Keratinocyte (primary cell): ENCODE measurements around the gene AGER. TPM values are rescaled to one million over a fixed set of nuclear protein-coding genes. Genes with fewer than 3 reads are reported as not detected.

Experiments used
- DNase-seq: peaks from one replicate; pipeline ENCODE4 v3.0.0-alpha.2; 2011; ENCODE audit warnings: low read depth, missing footprints, low spot score
- FAIRE-seq: peaks from 2 replicates; lab custom pipeline; 2011; peaks lifted over from hg19 to GRCh38; lab: Jason Lieb, UNC
- H2AFZ ChIP-seq: 2 replicates; pipeline ENCODE4 v1.6.0; 2012; ENCODE audit warnings: low read length, control low read depth, inconsistent platforms; ENCODE audit not compliant: control insufficient read depth
- H3K27ac ChIP-seq: 2 replicates; pipeline ENCODE4 v1.5.1; 2011; ENCODE audit warnings: low read length; ENCODE audit not compliant: control insufficient read depth, insufficient read depth
- H3K27me3 ChIP-seq: 3 replicates; pipeline ENCODE4 v1.6.0; 2011; ENCODE audit warnings: low read length; ENCODE audit not compliant: control insufficient read depth, insufficient read depth; ENCODE audit errors: extremely low read depth
- H3K36me3 ChIP-seq, 2 experiments: 2 replicates in 1 of 2; 3 replicates in 1 of 2; pipeline ENCODE4 v1.5.1; 2011; ENCODE audit warnings: low read length in 2 of 2, mild to moderate bottlenecking in 1 of 2; ENCODE audit not compliant: control insufficient read depth in 2 of 2, insufficient read depth in 2 of 2; ENCODE audit errors: extremely low read depth in 1 of 2
- H3K4me1 ChIP-seq: 3 replicates; pipeline ENCODE4 v1.5.1; 2011; ENCODE audit warnings: low read length; ENCODE audit not compliant: control insufficient read depth, insufficient read depth; ENCODE audit errors: extremely low read depth
- H3K4me2 ChIP-seq: 3 replicates; pipeline ENCODE4 v1.6.0; 2011; ENCODE audit warnings: low read depth, low read length; ENCODE audit not compliant: control insufficient read depth, insufficient read depth; ENCODE audit errors: extremely low read depth
- H3K4me3 ChIP-seq, 3 experiments: fragments of 200-600 bp in 1 of 3; sonication (generic) in 1 of 3; 2 replicates in 2 of 3; 3 replicates in 1 of 3; pipeline ENCODE4 v1.5.1; 2011 to 2016; ENCODE audit warnings: low read length in 3 of 3, mild to moderate bottlenecking in 3 of 3, control low read depth in 2 of 3, inconsistent platforms in 1 of 3, low read depth in 1 of 3, mixed read lengths in 1 of 3, mixed run types in 1 of 3, moderate library complexity in 1 of 3; ENCODE audit not compliant: control insufficient read depth in 2 of 3, insufficient read depth in 2 of 3; ENCODE audit errors: extremely low read depth in 1 of 3
- H3K79me2 ChIP-seq: 2 replicates; pipeline ENCODE4 v1.6.0; 2012; ENCODE audit warnings: low read length; ENCODE audit not compliant: control insufficient read depth, insufficient read depth
- H3K9ac ChIP-seq: 3 replicates; pipeline ENCODE4 v1.6.0; 2011; ENCODE audit warnings: low read length; ENCODE audit not compliant: control insufficient read depth, insufficient read depth; ENCODE audit errors: extremely low read depth
- H3K9me1 ChIP-seq: 3 replicates; pipeline ENCODE4 v1.6.0; 2011; ENCODE audit warnings: low read length; ENCODE audit not compliant: control insufficient read depth, insufficient read depth; ENCODE audit errors: extremely low read depth
- H3K9me3 ChIP-seq: 2 replicates; pipeline ENCODE4 v1.5.1; 2012; ENCODE audit warnings: low read depth, low read length; ENCODE audit not compliant: control insufficient read depth
- H4K20me1 ChIP-seq: 3 replicates; pipeline ENCODE4 v1.6.0; 2011; ENCODE audit warnings: low read length; ENCODE audit not compliant: control insufficient read depth, insufficient read depth; ENCODE audit errors: extremely low read depth
- EZH2 ChIP-seq: IDR thresholded peaks from one replicate; pipeline ENCODE4 v1.6.1; 2012; ENCODE audit warnings: inconsistent platforms, mild to moderate bottlenecking, low read length, moderate library complexity
- dilution Hi-C: fragments of 300-500 bp; cut with MboI; formaldehyde crosslinking; loops from one replicate; pipeline ENCODE4 v1.7.0; 2020; ENCODE audit warnings: low sequenced_read_pairs; ENCODE audit not compliant: extremely low pct_ligation_motif_present
- polyA plus RNA-seq, 5 experiments: library from polyadenylated mRNA; depleted of rRNA in 3 of 5; stranded (reverse) in 3 of 5; stranded (forward) in 1 of 5; unstranded in 1 of 5; fragments of >200 nt; gene quantifications; 1 replicate in 1 of 5; 2 replicates in 3 of 5; 3 replicates in 1 of 5; pipeline versions ENCODE4 v1.2.1 to v1.2.3, GENCODE V29; 2011 to 2012; ENCODE audit warnings: missing spikeins in 2 of 5, low read depth in 1 of 5, low replicate concordance in 1 of 5
- TF ChIP-seq, protein P1 (sequence below), 3 experiments: IDR thresholded peaks in 1 of 3; conservative IDR thresholded peaks in 1 of 3; optimal IDR thresholded peaks in 1 of 3; 2 replicates in 2 of 3; 3 replicates in 1 of 3; pipeline versions ENCODE3 to v1.5.1; 2011; ENCODE audit warnings: low read length in 3 of 3, mild to moderate bottlenecking in 3 of 3, moderate library complexity in 2 of 3, control low read depth in 1 of 3, inconsistent platforms in 1 of 3; ENCODE audit not compliant: insufficient read depth in 2 of 3; ENCODE audit errors: extremely low read depth in 1 of 3

The AGER gene
- polyA plus RNA-seq, 1 donor (not counting 4 experiments of a cell fraction or from before 2014, with no cell fraction given), result 2.4 TPM

DNA sequence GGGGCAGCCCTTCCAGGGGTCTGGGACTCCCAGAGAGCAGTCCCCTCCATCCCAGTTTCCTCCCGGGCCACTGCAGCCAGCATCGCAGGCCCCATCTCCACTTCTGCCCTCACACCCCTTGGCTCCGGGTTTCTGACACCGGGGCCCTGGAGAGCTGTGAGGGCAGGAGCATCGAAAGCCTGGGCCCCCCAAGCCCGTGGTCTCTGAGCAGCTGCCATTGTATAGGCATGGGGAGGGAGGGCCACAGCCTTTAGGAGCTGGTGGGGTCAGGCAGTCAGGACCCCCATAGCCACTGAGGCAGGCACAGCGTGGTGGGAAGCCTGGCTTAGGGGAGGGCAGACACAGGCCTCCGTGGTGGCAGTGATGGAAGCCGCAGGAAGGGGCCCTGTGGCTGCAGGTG is 18.1 kb upstream of the AGER start:
- Histone ChIP-seq H3K27me3 (no peaks in the 10 kb centered on the region), H3K4me3 (no peak overlapping the region), H2AFZ (no peak overlapping the region), H3K27ac (no peak overlapping the region), H3K9ac (no peak overlapping the region), H3K9me1 (no peaks in the 10 kb centered on the region), H4K20me1 (no peaks in the 10 kb centered on the region), H3K36me3 (no peaks in the 10 kb centered on the region), H3K4me1 (no peaks in the 10 kb centered on the region), H3K4me2 (no peak overlapping the region), H3K79me2 (no peaks in the 10 kb centered on the region), H3K9me3 (no peaks in the 10 kb centered on the region)
- TF ChIP-seq, protein P1, sequence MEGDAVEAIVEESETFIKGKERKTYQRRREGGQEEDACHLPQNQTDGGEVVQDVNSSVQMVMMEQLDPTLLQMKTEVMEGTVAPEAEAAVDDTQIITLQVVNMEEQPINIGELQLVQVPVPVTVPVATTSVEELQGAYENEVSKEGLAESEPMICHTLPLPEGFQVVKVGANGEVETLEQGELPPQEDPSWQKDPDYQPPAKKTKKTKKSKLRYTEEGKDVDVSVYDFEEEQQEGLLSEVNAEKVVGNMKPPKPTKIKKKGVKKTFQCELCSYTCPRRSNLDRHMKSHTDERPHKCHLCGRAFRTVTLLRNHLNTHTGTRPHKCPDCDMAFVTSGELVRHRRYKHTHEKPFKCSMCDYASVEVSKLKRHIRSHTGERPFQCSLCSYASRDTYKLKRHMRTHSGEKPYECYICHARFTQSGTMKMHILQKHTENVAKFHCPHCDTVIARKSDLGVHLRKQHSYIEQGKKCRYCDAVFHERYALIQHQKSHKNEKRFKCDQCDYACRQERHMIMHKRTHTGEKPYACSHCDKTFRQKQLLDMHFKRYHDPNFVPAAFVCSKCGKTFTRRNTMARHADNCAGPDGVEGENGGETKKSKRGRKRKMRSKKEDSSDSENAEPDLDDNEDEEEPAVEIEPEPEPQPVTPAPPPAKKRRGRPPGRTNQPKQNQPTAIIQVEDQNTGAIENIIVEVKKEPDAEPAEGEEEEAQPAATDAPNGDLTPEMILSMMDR (optimal IDR thresholded peaks at IDR 0.05 in 1 of 3, IDR thresholded peaks at IDR 0.05 in 1 of 3, conservative IDR thresholded peaks at IDR 0.05 in 1 of 3; ENCODE audit: extremely low read depth in 1 of 3, insufficient read depth in 2 of 3, low read length in 3 of 3), result no peak
- TF ChIP-seq EZH2, result no peak
- FAIRE-seq (no peak), DNase-seq (no peak)
- dilution Hi-C loops, result no loop called here

GRCh38 chr6:32200711-32201475 is 16.8 kb upstream of the AGER start:
- H3K79me2 ChIP-seq, result no peaks in the 10 kb centered on the region
- no peak for FAIRE-seq
- no peaks in the 10 kb centered on the region for H3K27me3 ChIP-seq
- H3K9me3 ChIP-seq, result no peaks in the 10 kb centered on the region
- peaks cover 8% of the 10 kb centered on the region for H3K4me1 ChIP-seq
- no peak overlapping the region for H3K4me3 ChIP-seq
- H3K9me1 ChIP-seq, result no peaks in the 10 kb centered on the region
- TF ChIP-seq, protein P1 (optimal IDR thresholded peaks at IDR 0.05 in 1 of 3, IDR thresholded peaks at IDR 0.05 in 1 of 3, conservative IDR thresholded peaks at IDR 0.05 in 1 of 3; ENCODE audit: extremely low read depth in 1 of 3, insufficient read depth in 2 of 3, low read length in 3 of 3), result no peak
- no peak for TF ChIP-seq EZH2
- DNase-seq, result no peak
- no peak overlapping the region for H3K4me2 ChIP-seq
- H3K27ac ChIP-seq, result no peak overlapping the region
- dilution Hi-C loops, result no loop called here
- H4K20me1 ChIP-seq, result no peaks in the 10 kb centered on the region
- H3K9ac ChIP-seq, result no peak overlapping the region
- H3K36me3 ChIP-seq, result no peaks in the 10 kb centered on the region
- H2AFZ ChIP-seq, result no peak overlapping the region
